Esophagus (tissue), 2 donors: Measurements from ENCODE around the gene PLA2G1B. TPM values are rescaled to one million over a fixed set of nuclear protein-coding genes. Genes with fewer than 3 reads are reported as not detected.

Experiments used
- H3K27ac ChIP-seq, 2 donors: one replicate each; pipeline ENCODE4 v1.5.1; 2013; ENCODE audit warnings: low read depth in 2 of 2, mild to moderate bottlenecking in 2 of 2, inconsistent platforms in 1 of 2, low read length in 1 of 2, moderate library complexity in 1 of 2
- H3K27me3 ChIP-seq, 2 donors: one replicate each; pipeline ENCODE4 v1.6.1; 2013; ENCODE audit warnings: low read length in 2 of 2, control low read depth in 1 of 2, mild to moderate bottlenecking in 1 of 2; ENCODE audit not compliant: insufficient read depth in 2 of 2, control insufficient read depth in 1 of 2
- H3K36me3 ChIP-seq, 2 donors: one replicate each; pipeline ENCODE4 v1.6.1; 2013; ENCODE audit warnings: low read length in 1 of 2; ENCODE audit not compliant: control insufficient read depth in 2 of 2, insufficient read depth in 2 of 2
- H3K4me1 ChIP-seq, 2 donors: one replicate each; pipeline ENCODE4 v1.6.1; 2013; ENCODE audit warnings: low read length in 1 of 2; ENCODE audit not compliant: control insufficient read depth in 2 of 2, insufficient read depth in 2 of 2
- H3K4me3 ChIP-seq, 2 donors: one replicate each; pipeline ENCODE4 v1.5.1; 2013; ENCODE audit warnings: low read length in 2 of 2, mild to moderate bottlenecking in 2 of 2, low read depth in 1 of 2, moderate library complexity in 1 of 2
- H3K9me3 ChIP-seq, 2 donors: one replicate each; pipeline ENCODE4 v1.6.1; 2013; ENCODE audit warnings: mild to moderate bottlenecking in 2 of 2, low read depth in 1 of 2, low read length in 1 of 2, moderate library complexity in 1 of 2; ENCODE audit not compliant: control insufficient read depth in 2 of 2, insufficient read depth in 1 of 2
- WGBS, 2 donors: extraction: QIAGEN DNeasy Blood & Tissue Kit; methylation state at CpG; one replicate each; pipeline ENCODE4 v1.1.7; 2013; 5-methylcytosine and 5-hydroxymethylcytosine counted together
- polyA plus RNA-seq, 2 donors: library from polyadenylated mRNA; stranded (reverse); fragments of 200-250 nt; gene quantifications; one replicate each; pipeline ENCODE4 v1.2.3, GENCODE V29; 2013
- donor health status: healthy with polysubstance abuse.
- donor health status: Bipolar disorder and iron deficiency.

PLA2G1B gene
- polyA plus RNA-seq, 2 donors = 0.25 to 0.57 TPM

DNA sequence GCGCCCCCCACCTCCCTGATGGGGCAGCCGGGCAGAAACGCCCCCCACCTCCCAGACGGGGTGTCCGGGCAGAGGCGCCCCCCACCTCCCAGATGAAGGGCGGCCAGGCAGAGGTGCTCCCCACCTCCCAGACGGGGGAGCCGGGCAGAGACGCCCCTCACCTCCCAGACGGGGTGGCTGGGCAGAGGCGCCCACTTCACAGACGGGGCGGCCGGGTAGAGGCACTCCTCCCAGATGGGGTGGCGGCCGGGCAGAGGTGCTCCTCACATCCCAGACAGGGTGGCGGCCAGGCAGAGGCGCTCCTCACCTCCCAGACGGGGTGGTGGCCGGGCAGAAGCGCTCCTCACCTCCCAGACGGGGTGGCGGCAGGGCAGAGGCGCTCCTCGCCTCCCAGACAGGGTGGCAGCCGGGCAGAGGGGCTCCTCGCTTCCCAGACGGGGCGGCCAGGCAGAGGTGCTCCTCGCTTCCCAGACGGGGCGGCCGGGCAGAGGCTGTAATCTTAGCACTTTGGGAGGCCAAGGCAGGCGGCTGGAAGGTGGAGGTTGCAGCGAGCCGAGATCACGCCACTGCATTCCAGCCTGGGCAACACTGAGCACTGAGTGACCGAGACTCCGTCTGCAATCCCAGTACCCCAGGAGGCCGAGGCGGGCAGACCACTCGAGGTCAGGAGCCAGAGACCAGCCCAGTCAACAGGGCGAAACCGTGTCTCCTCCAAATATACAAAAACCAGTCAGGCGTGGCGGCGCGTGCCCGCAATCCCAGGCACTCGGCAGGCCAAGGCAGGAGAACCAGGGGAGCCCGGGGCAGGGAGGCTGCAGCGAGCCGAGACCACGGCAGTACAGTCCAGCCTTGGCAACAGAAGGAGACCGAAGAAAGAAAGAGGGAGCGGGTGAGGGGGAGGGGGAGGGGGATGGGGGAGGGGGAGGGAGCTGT lies 49.2 kb downstream of the PLA2G1B start:
- 93 to 95% methylated on average over 46 to 56 of the region's 57 CpGs for WGBS, 2 donors
- Histone ChIP-seq H3K9me3 (no peaks in the 10 kb centered on the region), H3K4me3 (no peak overlapping the region), H3K4me1 (no peaks in the 10 kb centered on the region), H3K27ac (no peak overlapping the region), H3K36me3 (no peaks in the 10 kb centered on the region), H3K27me3 (no peaks in the 10 kb centered on the region)

GRCh38 chr12:120276734-120277133 lies 50.8 kb downstream of the PLA2G1B start:
- no peaks in the 10 kb centered on the region for H3K36me3 ChIP-seq
- no peaks in the 10 kb centered on the region for H3K9me3 ChIP-seq
- H3K4me1 ChIP-seq = no peaks in the 10 kb centered on the region
- no peak overlapping the region for H3K4me3 ChIP-seq
- H3K27me3 ChIP-seq = no peaks in the 10 kb centered on the region
- H3K27ac ChIP-seq = no peak overlapping the region
- WGBS, 2 donors = 90 to 95% methylated on average over 6 of the region's 6 CpGs

Other genes with a start within 250 kb of the PLA2G1B start
- 10 to 100 TPM; 33.5 to 34.3 TPM for gene RAB35, start 211.0 kb downstream of the PLA2G1B start, polyA plus RNA-seq
- 10 to 100 TPM; 22.9 to 28.1 TPM for gene GCN1, start 133.1 kb downstream of the PLA2G1B start, polyA plus RNA-seq
- gene RPLP0, start 126.7 kb downstream of the PLA2G1B start, polyA plus RNA-seq = 1,000 to 10,000 TPM; 1,612 to 3,865 TPM
- gene PXN, start 62.0 kb downstream of the PLA2G1B start, polyA plus RNA-seq = 10 to 100 TPM; 17.3 to 32.1 TPM
- not detected for gene RNU4-2, start 35.9 kb downstream of the PLA2G1B start, polyA plus RNA-seq
- not detected for gene RNU4-1, start 34.5 kb downstream of the PLA2G1B start, polyA plus RNA-seq
- gene SIRT4, start 25.5 kb downstream of the PLA2G1B start, polyA plus RNA-seq = under 1 TPM; 0.47 to 0.55 TPM
- under 1 TPM; 0.15 to 0.16 TPM for gene MSI1, start 41.4 kb upstream of the PLA2G1B start, polyA plus RNA-seq
- 1,000 to 10,000 TPM; 1,054 to 1,119 TPM for gene COX6A1, start 110.3 kb upstream of the PLA2G1B start, polyA plus RNA-seq
- 10 to 100 TPM; 19.2 to 28.0 TPM for gene TRIAP1, start 118.6 kb upstream of the PLA2G1B start, polyA plus RNA-seq
- gene GATC, start 118.7 kb upstream of the PLA2G1B start, polyA plus RNA-seq = 1 to 10 TPM; 6.3 to 6.8 TPM
- 100 to 1,000 TPM; 119 to 133 TPM for gene SRSF9, start 142.0 kb upstream of the PLA2G1B start, polyA plus RNA-seq
- 1,000 to 10,000 TPM; 1,023 to 1,071 TPM for gene DYNLL1, start 168.3 kb upstream of the PLA2G1B start, polyA plus RNA-seq
- gene COQ5, start 201.4 kb upstream of the PLA2G1B start, polyA plus RNA-seq = 10 to 100 TPM; 18.6 to 19.5 TPM
- gene RNF10, start 206.6 kb upstream of the PLA2G1B start, polyA plus RNA-seq = 100 to 1,000 TPM; 110 to 288 TPM